Measurements from ENCODE around the gene ARHGEF37. TPM values are rescaled to one million over a fixed set of nuclear protein-coding genes. Genes with fewer than 3 reads are reported as not detected.

The ARHGEF37 gene
- total and polyA plus RNA-seq, 9 of the 15 experiments (the other 6 are each of a cell fraction or from before 2014, with no cell fraction given) = 0.01 to 0.27 (median 0.05) TPM

DNA sequence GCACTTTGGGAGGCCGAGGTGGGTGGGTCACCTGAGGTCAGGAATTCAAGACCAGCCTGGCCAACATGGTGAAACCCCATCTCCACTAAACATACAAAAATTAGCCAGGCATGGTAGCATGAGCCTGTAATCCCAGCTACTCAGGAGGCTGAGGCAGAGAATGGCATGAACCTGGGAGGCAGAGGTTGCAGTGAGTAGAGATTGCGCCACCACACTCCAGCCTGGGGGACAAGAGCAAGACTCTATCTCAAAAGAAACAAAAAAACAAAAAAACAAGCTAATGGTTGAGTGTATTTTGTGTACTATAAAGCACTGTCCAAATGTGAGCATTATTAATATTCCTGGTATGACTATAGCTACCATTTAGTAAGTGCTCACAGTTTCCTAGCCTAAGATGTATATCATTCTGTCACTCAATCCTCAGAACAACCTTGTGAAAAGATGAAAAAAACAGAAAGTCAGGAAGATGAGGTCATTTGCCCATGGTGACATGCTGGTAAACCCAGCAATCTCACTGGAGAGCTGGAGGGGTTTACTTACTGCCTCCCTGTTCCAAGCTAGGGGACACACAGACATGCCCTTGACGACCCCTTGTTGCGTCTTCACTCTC is 27.7 kb downstream of the ARHGEF37 start:
- Histone ChIP-seq H3K4me3 (no peak overlapping the region), H3K9ac (ENCODE audit: insufficient read depth in 1 of 2, low read depth in 2 of 2, low read length in 2 of 2) (no peak overlapping the region), H3K4me1 (replicated peaks in 1 of 2; ENCODE audit: control insufficient read depth in 2 of 2, insufficient read depth in 2 of 2, low read length in 2 of 2) (peaks cover 14 to 24% of the 10 kb centered on the region in 2 experiments; a peak in 4 of 5 replicates), H3K9me3 (replicated peaks; ENCODE audit: control insufficient read depth, insufficient read depth, low read depth, low read length) (peaks cover 9% of the 10 kb centered on the region), H3K27ac (ENCODE audit: extremely low read depth, low read depth, low read length) (no peak overlapping the region), H2AFZ (ENCODE audit: low read depth, low read length) (no peak overlapping the region), H3K36me3 (ENCODE audit: control insufficient read depth, insufficient read depth, low read length) (no peaks in the 10 kb centered on the region), H3K9me1 (ENCODE audit: control insufficient read depth, insufficient read depth, low read length) (no peaks in the 10 kb centered on the region), H4K20me1 (replicated peaks; ENCODE audit: control insufficient read depth, insufficient read depth, low read length) (no peaks in the 10 kb centered on the region), H3K4me2 (ENCODE audit: insufficient read depth, low read length) (no peak overlapping the region), H3K79me2 (ENCODE audit: control insufficient read depth, insufficient read depth, low read length) (no peaks in the 10 kb centered on the region), H3K27me3 (ENCODE audit: control insufficient read depth in 2 of 2, insufficient read depth in 2 of 2, low read length in 2 of 2) (no peaks in the 10 kb centered on the region)
- ATAC-seq = no peak
- intact Hi-C loops (cut with micrococcal nuclease) = no loop called here
- no peak for FAIRE-seq
- ChIA-PET POLR2A (interaction anchor here (0.6 to 1.3 kb wide), 5 partner anchors 9 to 14 kb away, joined by 3 to 4 read pairs (median 3); no protein-coding TSS in a partner anchor), CTCF (ENCODE audit: low intra/inter-chr PET ratio) (no interaction called here)
- in situ Hi-C loops (cut with MboI) = no loop called here
- no TSS peak for BruUV-seq (replicated peaks)
- no peak for DNase-seq (ENCODE audit: extremely low read depth in 1 of 4, low spot score in 3 of 4)
- 79% methylated on average over 4 of the region's 4 CpGs for WGBS (ENCODE audit: insufficient coverage, low coverage, missing lambda C conversion rate)
- TF ChIP-seq, protein P1, sequence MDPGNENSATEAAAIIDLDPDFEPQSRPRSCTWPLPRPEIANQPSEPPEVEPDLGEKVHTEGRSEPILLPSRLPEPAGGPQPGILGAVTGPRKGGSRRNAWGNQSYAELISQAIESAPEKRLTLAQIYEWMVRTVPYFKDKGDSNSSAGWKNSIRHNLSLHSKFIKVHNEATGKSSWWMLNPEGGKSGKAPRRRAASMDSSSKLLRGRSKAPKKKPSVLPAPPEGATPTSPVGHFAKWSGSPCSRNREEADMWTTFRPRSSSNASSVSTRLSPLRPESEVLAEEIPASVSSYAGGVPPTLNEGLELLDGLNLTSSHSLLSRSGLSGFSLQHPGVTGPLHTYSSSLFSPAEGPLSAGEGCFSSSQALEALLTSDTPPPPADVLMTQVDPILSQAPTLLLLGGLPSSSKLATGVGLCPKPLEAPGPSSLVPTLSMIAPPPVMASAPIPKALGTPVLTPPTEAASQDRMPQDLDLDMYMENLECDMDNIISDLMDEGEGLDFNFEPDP (CRISPR knock-in tag; IDR thresholded peaks at IDR 0.05) = no peak
- TF ChIP-seq SUPT5H (IDR thresholded peaks at IDR 0.05) (no peak), SIRT6 (IDR thresholded peaks at IDR 0.05; ENCODE audit: low read depth, low read length) (no peak), CAMTA2 (CRISPR knock-in tag; conservative IDR thresholded peaks at IDR 0.05) (no peak), DMBX1 (CRISPR knock-in tag; IDR thresholded peaks at IDR 0.05; ENCODE audit: borderline replicate concordance) (no peak), BHLHE40 (IDR thresholded peaks at IDR 0.05; ENCODE audit: low read length) (no peak), ZNF561 (CRISPR knock-in tag; conservative IDR thresholded peaks at IDR 0.05) (no peak), MTA2 (IDR thresholded peaks at IDR 0.05; ENCODE audit: low read depth) (no peak), SRSF3 (IDR thresholded peaks at IDR 0.05; ENCODE audit: insufficient read depth, low read length) (no peak), CEBPB (tag; IDR thresholded peaks at IDR 0.05) (peak; percentile 73), ZNF695 (CRISPR knock-in tag; IDR thresholded peaks at IDR 0.05) (no peak), ZBTB8A (IDR thresholded peaks at IDR 0.05; ENCODE audit: partially characterized antibody) (no peak)
- TF ChIP-seq, protein P2, sequence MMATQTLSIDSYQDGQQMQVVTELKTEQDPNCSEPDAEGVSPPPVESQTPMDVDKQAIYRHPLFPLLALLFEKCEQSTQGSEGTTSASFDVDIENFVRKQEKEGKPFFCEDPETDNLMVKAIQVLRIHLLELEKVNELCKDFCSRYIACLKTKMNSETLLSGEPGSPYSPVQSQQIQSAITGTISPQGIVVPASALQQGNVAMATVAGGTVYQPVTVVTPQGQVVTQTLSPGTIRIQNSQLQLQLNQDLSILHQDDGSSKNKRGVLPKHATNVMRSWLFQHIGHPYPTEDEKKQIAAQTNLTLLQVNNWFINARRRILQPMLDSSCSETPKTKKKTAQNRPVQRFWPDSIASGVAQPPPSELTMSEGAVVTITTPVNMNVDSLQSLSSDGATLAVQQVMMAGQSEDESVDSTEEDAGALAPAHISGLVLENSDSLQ (IDR thresholded peaks at IDR 0.05) = peak; percentile 65
- TF ChIP-seq, protein P3, sequence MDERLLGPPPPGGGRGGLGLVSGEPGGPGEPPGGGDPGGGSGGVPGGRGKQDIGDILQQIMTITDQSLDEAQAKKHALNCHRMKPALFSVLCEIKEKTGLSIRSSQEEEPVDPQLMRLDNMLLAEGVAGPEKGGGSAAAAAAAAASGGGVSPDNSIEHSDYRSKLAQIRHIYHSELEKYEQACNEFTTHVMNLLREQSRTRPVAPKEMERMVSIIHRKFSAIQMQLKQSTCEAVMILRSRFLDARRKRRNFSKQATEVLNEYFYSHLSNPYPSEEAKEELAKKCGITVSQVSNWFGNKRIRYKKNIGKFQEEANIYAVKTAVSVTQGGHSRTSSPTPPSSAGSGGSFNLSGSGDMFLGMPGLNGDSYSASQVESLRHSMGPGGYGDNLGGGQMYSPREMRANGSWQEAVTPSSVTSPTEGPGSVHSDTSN (CRISPR knock-in tag; IDR thresholded peaks at IDR 0.05; ENCODE audit: low read depth) = no peak
- TF ChIP-seq, protein P3 (tag; conservative IDR thresholded peaks at IDR 0.05; ENCODE audit: low read depth) = peak; percentile 52; the same call in 1 of the 2 replicates
- TF ChIP-seq, protein P4, sequence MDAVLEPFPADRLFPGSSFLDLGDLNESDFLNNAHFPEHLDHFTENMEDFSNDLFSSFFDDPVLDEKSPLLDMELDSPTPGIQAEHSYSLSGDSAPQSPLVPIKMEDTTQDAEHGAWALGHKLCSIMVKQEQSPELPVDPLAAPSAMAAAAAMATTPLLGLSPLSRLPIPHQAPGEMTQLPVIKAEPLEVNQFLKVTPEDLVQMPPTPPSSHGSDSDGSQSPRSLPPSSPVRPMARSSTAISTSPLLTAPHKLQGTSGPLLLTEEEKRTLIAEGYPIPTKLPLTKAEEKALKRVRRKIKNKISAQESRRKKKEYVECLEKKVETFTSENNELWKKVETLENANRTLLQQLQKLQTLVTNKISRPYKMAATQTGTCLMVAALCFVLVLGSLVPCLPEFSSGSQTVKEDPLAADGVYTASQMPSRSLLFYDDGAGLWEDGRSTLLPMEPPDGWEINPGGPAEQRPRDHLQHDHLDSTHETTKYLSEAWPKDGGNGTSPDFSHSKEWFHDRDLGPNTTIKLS (IDR thresholded peaks at IDR 0.05; ENCODE audit: borderline replicate concordance, low read depth) = no peak

Measured in K562 (cell line).